Omental fat pad (tissue), 4 donors: Measurements from ENCODE around the gene HECTD2. TPM values are rescaled to one million over a fixed set of nuclear protein-coding genes. Genes with fewer than 3 reads are reported as not detected.

Experiments used
- ATAC-seq: fragments of 150-250 bp; one replicate; pipeline ENCODE4 v1.9.1; 2016; ENCODE audit warnings: mild to moderate bottlenecking, moderate library complexity; ENCODE audit not compliant: low FRiP score
- DNase-seq: peaks from one replicate; pipeline ENCODE4 v3.0.0-alpha.2; 2019; ENCODE audit warnings: low spot score
- CTCF ChIP-seq, 3 donors: fragments of 450-650 bp; IDR thresholded peaks; one replicate each; pipeline ENCODE4 v1.5.1; 2016 to 2017; ENCODE audit warnings: antibody characterized with exemption in 3 of 3, mild to moderate bottlenecking in 3 of 3, moderate library complexity in 2 of 3
- total RNA-seq, 4 donors: library from RNA; depleted of rRNA; stranded (reverse); fragments of >200 nt; gene quantifications; one replicate each; pipeline ENCODE4 v1.1.0, GENCODE V29; 2016

The HECTD2 gene
- total RNA-seq, 4 donors from 2014 or later = 10.5 to 18.0 (median 16.8) TPM

GRCh38 chr10:91406322-91406721 is 3.8 kb upstream of the HECTD2 start:
- no peak for TF ChIP-seq CTCF (IDR thresholded peaks at IDR 0.05)
- no peak for ATAC-seq
- no peak for DNase-seq

GRCh38 chr10:91409069-91409868 is 875 bp upstream of the HECTD2 start:
- DNase-seq = peak; percentile 35
- no peak for TF ChIP-seq CTCF (IDR thresholded peaks at IDR 0.05)
- ATAC-seq = peak; percentile 83

GRCh38 chr10:91410638-91411371 is 661 bp downstream of the HECTD2 start:
- no peak for DNase-seq
- TF ChIP-seq CTCF (IDR thresholded peaks at IDR 0.05) = no peak
- peak; percentile 58 for ATAC-seq

- no peak for DNase-seq
- no peak for ATAC-seq
- no peak for TF ChIP-seq CTCF (IDR thresholded peaks at IDR 0.05)
Observed at GRCh38 chr10:91411621-91412020, 1.5 kb downstream of the HECTD2 start.

GRCh38 chr10:91412354-91413087 is 2.4 kb downstream of the HECTD2 start:
- no peak for TF ChIP-seq CTCF (IDR thresholded peaks at IDR 0.05)
- ATAC-seq = no peak

GRCh38 chr10:91415816-91416215 is 5.7 kb downstream of the HECTD2 start:
- TF ChIP-seq CTCF (IDR thresholded peaks at IDR 0.05) = no peak
- ATAC-seq = no peak
- no peak for DNase-seq

More at GRCh38 chr10:91412354-91413087, 2.4 kb downstream of the HECTD2 start:
- DNase-seq = no peak
